GM19328 (cell line): ENCODE measurements around the gene WDR35.
"Not testable (repeated sequence)": the region's sequence is repeated elsewhere in the genome, so short reads cannot be mapped to it uniquely, and the experiment has no call there.

Source experiments
- ATAC-seq: cut with Tn5 transposase; IDR thresholded peaks from one replicate; pipeline ENCODE4 v1.9.1; 2021; ENCODE audit warnings: mild to moderate bottlenecking, moderate library complexity; ENCODE audit not compliant: unreplicated experiment

The WDR35 gene

DNA sequence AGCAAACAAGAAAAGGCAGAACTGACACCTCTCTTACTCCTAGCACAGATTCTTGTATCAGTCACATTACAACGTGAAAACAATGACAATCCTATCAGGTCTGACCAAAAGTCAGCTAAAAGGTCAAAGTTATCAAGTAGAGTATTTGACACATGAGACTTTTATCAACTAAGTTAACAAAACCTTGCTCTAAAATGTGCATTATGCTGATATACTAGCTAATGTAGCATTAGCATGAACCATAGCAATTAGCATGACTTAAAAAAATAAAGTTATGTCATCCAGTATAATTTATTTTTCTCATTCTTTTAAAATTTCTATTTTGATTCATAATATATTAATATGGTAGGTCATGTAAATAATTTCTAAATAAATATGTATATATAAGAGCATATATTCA, 46.7 kb downstream of the WDR35 start:
- ATAC-seq = no peak

DNA sequence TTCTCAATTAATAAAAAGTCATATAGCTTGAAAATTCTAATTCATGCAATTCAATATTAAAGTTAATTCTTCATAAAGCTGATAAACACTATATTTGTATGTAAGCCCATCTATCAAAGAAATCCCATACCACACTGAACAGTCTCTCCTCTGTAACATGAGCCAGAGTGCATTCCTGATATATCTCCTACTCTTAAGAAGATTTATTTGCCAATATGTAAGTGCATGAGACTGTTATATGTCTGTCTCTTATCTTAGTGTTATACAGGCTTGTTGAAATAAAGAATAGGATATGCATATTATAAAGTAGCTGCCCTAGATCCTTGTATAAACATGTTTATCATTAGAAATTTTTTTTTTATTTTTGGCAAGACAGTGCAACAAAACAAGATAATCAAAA, 47.7 kb downstream of the WDR35 start:
- ATAC-seq = no peak

DNA sequence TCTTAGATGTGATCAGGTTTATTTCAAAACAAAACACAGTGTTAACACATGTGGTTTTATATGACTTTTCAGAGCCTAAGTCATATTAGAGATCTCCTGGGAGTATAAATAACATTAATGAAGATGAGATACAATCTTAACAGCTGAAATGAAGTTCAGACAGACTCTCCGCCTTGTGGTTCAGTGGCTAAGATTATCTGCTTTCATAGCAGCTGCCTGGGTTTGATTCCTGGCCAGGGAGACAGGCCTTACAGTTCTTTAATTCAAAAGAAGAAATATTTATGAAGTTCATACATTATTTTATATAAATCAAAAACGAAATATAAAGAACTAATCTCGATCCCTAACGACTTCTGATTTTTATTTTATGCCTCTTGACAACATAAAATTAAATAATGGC, 52.9 kb downstream of the WDR35 start:
- ATAC-seq = no peak

DNA sequence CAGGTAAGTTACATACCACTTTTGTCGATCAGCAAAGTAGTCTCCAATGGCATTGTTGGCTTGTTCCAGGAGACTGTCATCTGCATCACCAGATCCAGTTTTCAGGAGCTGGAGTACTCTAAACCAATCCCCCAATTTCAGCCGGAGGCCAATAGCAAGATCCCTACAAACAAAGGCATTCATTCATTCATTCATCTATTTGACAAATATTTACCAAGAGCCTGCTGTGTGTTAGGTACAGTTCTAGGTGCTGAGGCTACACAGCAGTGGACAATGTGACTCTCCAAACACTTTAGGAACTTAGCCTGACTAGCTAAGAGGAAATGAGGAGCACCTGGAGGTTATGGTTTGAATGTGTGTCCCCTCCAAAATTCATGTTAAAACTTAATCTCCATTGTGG, 53.7 kb downstream of the WDR35 start:
- ATAC-seq = no peak

DNA sequence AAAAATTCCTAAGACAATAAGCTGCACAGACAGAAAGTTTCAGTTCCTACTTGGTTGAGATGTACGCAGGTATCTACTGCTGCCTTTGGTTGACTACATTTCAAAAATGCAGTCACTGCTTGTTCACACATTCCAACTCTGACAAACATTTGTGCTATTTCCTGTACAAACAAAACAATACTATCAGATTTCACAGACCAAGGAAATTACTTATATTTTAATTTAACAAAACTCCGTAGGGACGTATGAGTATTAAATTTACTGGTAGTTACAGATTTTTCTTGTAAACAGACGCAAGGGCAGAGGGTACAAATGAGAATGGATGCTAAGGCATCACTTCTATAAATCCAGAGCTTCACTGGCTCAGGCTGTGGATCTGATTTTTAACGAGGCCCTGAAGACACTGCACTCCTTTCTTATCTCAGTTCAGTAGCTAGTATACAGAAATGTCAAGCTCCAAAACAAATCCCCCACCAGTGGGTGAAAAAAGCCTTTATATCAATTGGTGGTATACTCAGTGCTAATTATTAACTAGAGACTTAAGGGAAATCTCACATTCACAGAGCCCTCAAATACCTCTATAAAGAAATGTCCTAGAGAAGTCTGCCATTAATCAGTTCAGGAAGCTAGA, 56.4 kb downstream of the WDR35 start:
- no peak for ATAC-seq

DNA sequence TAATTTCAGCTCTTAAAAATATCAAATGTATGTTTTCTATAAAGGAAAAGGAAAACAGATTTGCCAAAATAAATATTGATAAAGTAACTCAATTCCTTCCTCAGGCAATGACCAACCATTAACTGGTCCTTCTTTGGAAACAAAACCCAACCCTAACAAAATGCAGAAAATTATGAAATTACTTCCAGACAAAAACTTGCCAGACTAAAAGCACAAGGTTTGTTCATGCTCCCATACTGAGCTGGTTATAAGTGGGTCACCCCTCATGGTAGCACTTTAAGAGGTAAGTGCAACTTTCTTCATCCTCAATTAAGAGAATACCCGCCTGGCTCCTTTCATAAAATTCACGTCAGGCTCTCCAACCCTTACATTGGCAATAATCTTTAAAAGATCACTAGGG, 57.0 kb downstream of the WDR35 start:
- ATAC-seq = no peak

DNA sequence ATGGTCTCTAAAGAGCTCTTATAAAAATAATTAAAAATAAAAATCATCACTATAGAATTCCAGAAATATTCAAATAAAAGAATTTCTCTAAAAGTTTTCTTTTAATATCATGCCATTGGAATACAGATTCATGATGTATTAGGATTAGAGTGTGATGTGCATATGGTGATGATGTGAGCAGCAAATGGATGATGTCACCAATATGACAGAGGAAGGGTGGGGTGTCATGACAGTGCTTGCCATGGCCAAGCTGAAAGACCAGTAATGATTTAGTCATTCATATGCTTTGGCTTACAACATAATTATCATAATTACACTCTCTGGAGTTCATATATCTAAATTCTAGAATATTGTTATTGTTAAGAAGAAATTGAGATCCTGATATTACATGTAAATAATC, 60.7 kb downstream of the WDR35 start:
- ATAC-seq = no peak

DNA sequence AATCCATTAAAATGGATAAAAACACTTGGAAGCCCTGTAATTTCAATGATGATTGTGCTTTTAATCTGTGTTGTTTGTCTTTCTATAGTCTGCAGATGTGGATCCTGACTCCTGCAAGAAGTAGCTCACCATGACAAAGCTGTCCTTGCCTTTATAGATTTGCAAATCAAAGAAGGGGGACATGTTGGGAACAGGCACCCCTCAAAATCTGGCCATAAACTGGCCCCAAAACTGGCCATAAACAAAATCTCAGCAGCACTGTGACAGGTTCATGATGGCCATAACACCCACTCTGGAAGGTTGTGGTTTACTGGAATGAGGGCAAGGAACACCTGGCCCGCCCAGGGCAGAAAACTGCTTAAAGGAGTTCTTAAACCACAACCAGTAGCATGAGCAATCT, 62.1 kb downstream of the WDR35 start:
- not testable (repeated sequence) for ATAC-seq

DNA sequence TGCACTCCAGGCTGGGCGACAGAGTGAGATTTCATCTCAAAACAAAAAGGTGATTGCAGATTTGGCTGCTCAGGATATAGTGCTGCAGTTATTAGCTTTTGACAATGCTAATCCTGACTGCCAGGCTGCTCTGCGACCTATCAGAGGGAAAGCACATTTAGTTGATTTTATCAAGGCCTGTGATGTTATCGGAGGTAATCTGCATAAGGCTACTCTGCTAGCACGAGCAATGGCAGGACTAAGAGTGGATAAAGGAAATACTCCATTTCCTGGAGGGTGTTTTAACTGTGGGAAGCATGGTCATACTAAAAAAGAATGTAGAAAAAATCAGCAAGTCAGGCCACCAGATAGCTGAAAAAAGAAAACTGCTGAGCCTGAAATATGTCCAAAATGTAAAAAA, 65.4 kb downstream of the WDR35 start:
- not testable (repeated sequence) for ATAC-seq

DNA sequence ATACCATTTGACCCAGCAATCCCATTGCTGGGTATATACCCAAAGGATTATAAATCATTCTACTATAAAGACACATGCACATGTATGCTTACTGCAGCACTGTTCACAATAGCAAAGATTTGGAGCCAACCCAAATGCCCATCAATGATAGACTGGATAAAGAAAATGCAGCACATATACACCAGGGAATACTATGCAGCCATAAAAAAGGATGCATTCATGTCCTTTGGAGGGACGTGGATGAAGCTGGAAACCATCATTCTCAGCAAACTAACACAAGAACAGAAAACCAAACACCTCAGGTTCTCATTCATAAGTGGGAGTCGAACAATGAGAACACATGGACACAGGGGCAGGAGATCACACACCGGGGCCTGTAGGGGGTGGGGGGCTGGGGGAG, 67.7 kb downstream of the WDR35 start:
- not testable (repeated sequence) for ATAC-seq

DNA sequence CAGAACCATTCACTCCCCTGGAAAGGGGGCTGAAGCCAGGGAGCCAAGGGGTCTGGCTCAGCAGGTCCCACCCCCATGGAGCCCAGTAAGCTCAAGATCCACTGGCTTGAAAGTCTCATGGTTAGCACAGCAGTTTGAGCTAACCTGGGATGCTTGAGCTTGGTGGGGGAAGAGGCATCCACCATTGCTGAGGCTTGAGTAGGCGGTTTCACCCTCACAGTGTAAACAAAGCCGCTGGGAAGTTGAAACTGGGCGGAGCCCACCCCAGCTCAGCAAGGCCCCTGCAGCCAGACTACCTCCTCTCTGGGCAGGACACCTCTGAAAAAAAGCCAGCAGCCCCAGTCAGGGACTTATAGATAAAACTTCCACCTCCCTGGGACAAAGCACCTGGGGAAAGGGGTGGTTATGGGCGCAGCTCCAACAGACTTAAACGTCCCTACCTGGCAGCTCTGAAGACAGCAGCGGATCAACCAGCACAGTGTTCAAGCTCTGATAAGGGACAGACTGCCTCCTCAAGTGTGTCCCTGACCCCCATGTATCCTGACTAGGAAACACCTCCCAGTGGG, 73.4 kb downstream of the WDR35 start:
- ATAC-seq = no peak

DNA sequence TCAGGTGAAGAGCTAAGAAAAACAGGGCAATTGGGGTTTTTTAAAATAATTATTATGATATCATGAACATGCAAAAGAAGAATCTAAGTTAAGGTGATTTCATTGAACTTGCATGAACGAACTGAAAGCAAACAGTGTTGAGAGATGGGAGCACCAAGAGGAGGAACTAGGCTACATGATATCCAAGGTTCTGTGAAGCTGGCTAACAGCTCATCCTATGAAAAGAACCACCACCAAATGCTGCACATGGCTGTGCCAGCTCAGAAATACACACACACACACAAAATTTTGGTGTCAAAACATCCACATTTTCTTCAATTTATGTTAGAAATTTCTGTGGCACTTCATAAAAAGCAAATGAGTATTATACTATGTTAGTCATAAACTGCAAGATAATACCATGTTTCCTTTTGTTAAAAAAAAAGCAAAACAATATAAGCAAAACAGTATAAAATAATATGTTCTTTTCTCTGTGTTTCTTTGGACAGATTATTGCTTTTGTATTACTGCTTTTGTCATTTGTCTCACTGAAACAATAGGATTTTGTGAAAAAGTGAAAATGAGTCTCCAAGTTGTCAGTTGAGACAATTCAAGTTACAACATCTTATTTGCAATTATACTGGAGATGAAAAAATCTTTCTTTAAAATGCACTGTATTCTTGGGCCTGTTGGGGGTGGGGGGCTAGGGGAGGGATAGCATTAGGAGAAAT, 75.5 kb downstream of the WDR35 start:
- ATAC-seq = no peak

DNA sequence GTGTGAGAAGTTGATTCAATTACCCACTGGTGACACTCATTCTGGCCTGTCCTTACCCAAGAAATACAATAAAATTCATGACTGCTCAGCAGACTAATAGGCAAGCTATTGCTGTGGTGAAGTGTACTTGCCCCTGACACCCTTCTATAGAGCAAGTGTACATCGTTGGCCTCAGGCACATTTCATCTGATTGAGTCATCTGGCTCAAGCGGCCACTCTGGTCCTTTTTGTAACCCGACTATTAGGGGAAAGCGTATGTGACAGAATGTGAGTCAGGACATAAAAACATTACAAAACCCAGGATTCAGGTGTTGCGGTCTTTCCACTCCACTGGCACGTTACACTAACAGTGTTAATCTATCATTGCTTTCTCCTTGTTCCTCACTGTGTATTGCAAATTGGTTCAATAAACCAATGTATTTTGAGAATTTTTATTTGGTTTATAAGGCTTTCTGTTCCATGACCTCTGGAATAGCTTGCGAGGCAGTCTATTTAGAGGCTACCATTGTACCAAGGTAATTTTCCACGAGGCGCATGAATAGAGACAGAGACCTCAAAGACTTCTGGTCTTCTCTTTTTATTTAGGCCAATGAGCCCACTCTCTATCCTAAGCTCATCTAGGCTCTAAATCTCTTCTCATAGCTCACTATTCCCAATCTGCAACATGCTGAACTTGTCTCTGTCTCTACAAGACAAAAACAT, 77.9 kb downstream of the WDR35 start:
- ATAC-seq = no peak

DNA sequence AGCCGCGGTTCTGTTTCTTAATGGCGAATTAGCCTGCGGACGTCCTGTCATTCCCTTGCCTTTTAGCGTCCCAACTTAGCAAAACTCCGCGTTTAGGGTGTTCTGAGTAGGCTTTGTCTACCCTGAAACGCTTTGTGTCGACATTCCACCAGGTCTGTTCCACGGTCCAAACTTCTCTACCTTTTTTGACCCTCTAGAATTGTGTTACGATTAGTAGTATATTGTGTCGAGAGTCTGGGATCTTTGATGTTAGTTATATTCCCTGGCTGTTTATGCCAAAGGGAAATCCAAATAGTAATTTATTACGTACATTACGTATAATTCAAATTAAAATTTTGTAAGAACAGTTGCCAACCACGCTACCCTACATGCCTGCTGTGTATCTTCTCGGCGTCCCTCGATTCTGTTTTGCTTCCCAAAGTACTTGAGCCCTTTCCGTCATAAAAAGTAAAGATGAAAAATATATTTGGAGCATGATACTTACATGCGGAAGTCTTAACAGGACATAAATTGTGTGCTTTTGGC, 87.6 kb downstream of the WDR35 start:
- peak; percentile 1 for ATAC-seq

DNA sequence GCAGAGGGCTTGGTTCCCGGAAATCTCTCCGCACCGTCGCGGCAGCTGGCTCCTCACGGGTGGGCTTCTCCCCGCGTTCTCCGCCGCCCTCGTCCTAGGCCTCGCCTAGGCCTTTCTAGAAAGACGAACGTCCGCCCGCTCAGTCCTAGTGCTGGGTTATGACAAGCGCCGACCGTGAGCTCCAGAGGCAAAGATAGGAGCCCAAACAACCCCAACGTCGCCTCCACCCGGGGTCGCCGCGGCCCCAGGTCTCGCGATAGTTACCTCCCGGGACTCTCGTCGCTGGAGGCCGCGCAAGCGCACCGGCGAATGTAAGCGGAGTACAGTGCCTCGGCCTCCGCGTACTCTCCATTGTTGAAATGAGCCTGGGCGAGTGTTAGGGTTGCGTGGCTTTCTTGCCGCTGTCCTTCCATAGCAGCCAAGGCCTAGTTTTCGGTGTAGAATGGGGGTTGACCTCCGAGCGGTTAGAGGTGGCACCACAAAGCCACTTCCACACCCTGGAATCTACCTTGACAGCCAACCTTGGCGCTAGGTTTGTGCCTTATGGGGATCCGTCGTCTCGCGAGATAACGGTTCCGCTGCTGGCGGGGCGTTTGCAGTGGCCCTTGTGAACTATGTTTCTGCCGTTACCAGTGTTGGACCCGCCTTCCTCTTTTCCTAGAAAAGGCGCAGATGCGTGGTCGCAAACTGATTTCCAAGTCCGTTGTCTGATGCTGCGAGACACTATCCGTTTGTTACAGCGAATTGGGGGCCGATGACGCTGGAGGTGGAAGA, 88.3 kb downstream of the WDR35 start, which contains the start of gene TTC32:
Gene TTC32, minus strand, starts transcription at position 542 of the 774 bp plus-strand sequence. Its CDS starts 129 bp downstream, at position 413.
- ATAC-seq = peak; percentile 86

DNA sequence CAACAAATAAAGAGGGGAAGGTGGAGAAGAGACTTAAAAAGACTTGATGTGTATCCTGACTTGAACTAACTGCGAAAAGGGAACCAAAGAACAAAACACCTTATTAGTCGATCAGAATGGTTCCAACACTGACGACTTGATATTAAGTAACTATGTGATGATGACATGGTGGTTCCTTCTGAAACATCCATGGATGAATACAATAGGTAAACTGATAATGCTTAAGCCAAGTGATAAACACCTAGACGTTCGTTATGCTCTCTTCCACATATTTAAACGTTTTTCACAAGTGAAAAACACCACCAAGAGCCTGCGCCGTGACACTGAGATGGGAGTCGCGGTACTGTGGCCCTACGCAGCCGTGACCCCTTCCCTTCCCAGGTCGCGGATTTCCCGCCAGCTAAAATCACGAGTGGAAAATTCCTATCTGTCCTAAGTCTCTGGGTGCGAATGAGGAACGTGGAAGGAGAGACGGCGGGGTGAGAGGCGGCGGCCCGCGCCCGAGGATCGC, 88.9 kb downstream of the WDR35 start:
- ATAC-seq = no peak

DNA sequence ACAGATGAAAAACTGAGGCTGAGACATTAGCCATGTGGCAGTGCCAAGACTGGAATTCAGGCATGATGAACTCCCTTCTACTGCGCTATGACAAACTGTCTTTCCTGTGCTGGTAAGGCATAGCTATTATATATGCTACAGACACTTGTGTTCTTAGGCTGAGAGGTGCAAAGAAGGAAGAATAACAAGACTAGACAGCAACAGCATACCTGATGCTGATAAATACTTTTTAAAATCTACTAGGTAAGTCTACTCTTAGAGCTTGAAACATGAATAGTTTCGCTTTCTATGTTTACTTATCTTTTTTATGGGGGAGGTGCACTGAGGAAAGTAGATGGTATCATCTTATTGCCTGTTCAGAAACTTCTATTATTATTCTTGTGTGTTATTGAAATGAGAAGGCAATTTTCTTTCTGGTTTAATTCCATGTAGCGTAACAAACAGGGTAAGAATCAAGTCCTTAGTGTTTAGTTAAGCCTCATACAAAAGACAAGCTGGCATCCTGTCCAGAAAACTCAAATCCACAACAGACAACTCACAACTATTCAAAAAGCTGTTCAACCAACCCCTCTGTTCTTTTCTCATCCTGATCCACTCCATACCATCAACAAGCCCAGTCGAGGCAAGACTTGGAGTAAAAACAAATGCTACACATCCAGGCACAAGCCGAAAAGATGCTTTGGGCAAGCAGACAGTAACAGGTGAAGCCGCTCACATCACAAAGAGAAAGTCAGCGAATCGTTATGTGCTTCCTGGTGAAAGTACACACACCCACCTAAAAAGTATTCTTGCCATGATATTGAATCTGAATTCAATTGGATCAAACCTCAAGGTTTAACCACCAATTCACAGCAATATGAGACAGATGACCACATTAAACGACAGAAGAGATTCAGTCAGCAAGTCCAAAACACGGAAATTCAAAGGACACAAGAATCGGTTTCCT, 89.6 kb downstream of the WDR35 start:
- peak; percentile 24 for ATAC-seq

DNA sequence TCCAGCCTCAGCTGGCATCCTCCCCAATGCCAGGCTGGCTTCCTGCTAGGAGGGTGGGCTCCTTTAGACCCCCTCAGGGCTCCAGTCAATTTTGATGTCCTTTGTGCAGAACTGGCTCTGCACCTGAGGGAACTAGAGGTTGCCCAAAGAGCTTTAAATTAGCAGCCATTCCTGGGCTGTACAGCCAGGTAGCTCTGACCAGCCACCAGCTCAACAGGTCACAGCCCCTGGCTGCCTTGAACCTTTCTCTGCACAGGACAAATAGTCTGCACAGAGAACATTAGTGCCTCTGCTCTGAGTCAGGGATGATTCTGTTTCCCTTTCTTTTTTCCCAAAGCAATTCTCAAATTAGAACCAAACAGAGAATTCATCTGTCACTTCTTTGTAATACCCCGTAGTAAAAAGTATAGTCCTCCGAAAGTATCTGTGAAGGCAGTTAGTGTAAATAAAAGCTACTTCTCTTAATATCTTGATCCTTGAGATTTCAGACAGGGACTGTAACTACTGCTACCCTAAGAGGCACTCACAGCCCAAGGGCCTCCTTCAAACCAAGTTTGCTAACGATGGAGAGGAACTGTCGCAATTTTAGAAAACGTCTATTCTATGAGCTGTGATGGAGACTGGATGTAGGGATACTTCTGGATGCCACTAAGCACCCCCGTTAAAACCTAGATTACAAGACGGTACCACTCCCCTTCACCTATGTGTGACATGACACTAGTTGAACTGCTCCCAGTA, 91.1 kb downstream of the WDR35 start:
- ATAC-seq = no peak
